ENCODE data around the gene ATP8B4.
"Not testable (repeated sequence)": the region's sequence is repeated elsewhere in the genome, so short reads cannot be mapped to it uniquely, and the experiment has no call there.

Gene ATP8B4

GRCh38 chr15:50108461-50108860 is 10.6 kb downstream of the ATP8B4 start:
- no peak for DNase-seq

DNA sequence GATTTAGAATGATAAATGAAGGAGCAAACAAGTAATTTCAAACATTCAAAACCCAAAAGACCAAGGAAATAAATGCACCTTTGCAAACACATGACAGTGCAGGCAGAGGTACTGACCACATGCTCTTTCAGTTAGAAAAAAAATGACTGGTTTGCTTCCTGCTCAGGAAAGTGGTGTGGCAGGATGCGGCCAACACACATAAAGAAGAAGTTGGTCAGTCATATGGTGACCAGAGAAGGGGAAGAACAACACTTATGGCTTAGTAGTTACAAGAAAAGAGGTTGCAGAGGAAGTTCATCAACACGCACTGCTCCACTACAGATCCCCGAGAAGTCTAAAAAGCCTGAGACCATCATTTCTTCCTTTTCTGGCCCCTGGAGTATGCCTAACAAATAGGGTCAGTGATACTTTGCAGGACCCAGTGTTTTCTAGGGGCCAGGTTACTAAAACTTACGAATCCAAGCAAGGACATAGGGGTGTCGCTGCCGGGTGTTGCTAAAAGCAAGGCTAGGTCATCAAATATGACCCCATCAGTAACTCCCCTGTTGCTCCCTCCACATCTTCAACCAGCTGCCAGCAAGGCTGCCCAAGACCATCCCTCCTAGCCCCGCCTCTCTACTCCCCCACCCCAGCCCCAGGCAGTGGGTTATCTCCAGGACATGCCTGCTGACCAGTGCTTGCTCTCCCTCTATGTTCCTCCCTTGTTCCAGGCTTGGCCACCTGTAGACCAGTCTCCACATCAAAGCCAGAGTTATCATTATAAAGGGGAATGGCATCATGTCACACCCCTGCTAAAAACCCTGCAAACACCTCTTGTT is 11.2 kb downstream of the ATP8B4 start:
- DNase-seq, result no peak

DNA sequence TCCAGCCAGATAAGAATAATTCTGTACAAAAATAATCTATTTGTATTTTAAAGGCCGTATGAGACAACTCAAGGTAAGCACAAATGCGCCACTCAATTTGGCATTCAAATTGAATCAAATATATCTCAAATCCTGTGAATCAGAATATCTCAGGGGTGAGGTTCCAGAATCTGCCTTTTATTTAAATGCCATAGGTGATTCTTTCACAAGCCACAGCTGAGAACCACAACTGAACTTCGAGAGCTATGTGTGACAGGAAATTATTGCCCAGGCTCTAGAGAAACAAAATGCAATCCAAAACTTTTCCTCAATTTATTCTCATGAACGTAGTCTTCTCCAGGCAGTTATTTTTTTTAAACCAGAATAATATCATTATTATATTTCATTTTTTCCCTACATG is 11.9 kb downstream of the ATP8B4 start:
- DNase-seq, result no peak

DNA sequence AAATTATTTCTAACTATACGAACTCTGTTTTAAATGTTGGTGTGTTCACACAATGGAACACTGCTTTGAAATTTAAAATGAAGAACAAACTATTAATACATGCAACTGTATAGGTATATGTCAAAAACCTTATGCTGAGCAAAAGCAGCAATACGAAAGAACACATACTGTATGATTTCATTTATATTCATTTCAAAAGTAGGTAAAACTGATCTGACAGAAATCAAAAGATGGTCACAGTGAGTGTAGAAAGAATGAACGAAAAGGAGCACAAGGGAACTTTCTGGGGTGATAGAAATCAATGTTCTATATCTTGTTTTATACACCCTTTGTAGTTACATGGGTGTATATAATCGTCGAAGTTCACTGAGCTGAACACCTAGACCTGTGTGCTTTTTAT is 12.6 kb downstream of the ATP8B4 start:
- no peak for DNase-seq

DNA sequence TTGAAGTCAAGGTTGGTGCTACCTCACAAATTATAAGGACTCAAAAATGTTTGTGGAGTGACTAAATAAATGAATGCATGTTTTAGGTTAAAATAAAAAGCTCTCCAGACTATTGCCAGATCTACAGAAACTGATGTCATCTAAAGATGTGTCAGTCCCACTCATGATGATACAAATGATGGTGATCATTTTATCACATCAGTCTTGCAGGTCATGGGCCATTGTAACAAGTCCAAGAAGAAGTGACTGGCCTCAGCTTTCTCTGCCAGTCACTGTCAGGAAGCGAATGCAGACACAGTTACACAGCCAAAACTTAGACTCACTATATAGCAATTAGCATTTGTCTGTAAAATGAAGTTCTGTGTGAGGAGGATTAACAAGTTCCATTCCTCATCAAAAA is 18.5 kb downstream of the ATP8B4 start:
- DNase-seq, result no peak

GRCh38 chr15:50098545-50098944 is 20.5 kb downstream of the ATP8B4 start:
- DNase-seq, result no peak

DNA sequence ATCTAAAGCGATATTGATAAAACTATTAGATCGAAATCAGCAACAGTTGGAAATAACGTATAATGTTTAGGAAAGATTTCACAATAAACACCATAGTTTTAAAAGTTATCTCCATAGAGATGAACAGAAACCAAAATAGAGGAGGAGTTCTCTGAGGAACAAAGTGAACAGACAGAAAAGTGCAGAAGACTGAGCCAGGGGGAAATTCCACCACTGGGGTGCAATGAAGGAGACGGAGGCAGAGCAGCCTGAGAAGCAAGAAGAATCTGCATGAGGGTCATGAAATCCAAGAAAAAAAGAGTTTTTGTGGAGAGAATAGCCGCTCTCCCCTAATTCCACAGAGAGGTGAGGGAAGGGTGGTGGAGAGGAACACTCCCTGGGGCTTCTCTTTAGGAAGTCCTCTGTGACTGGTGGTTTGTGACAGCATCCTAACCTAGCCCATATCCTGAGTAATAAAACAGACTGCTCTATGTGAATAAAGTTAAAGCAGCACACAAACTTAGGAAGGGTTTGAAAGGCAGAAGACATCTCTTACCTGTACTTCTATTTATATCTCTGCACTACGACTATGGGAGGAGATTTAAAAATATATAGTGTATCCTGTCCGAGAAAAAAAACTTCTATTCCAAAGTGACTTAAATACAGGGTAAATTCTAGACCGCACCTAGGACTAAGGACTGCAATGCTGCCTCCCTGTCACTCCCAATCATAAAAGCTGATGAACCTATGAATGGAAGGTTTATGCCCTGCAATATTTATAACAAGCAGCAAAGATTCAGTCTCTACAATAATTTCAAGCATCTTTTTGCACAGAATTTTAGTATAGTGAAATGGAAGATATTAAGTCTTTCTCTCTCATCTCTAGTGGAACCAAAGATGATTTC is 22.9 kb downstream of the ATP8B4 start:
- DNase-seq, result no peak

DNA sequence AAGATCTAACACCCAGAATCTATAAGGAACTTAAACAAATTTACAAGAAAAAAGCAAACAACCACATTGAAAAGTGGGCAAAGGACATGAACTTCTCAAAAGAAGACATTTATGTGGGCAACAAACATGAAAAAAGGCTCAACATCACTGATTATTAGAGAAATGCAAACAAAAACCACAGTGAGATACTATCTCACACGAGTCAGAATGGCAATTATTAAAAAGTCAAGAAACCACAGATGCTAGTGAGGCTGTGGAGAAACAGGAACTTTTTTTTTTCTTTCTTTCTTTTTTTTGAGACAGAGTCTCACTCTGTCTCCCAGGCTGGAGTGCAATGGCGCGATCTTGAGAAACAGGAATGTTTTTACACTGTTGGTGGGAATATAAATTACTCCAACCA is 29.6 kb downstream of the ATP8B4 start:
- not testable (repeated sequence) for DNase-seq

DNA sequence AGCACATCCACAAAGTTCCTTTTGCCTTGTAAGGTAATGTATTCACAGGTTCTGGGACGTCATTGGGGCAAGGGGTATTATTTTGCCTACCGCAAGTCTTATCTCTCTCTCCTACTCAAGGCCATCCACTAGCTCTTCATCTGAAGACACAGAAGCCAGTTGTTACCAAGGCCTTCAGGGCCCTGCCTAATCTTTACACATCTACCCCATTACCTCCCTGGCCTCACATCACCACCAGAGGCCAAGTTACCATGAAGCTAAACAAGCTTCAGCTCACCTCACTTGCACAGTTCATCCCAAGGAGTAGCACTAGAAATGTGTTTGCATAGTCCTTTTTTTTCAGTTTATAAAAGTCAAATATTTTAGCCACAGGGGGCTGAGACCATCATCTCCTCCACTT is 34.1 kb downstream of the ATP8B4 start:
- no peak for DNase-seq

- no peak for DNase-seq
Measured at GRCh38 chr15:50083424-50084025, 35.5 kb downstream of the ATP8B4 start.

DNA sequence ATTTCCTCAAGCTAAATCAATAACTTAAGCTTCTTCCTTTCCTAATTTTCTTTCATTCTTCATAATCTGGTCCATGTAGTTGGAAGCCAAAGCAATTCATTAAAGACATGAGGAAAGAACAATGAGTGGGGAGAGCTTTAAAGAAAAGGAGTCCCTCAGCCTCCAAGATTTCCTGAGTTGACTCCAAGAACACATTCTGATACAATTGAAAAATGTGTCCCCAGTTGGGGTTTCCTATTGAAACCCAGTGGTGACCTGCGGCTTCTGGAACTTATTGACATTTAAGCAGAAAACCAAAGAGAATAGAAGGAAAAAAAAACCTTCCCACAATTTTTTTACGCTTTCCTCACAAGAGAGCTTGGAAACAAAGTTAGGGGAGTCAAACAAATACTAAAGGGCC is 37.0 kb downstream of the ATP8B4 start:
- no peak for DNase-seq

DNA sequence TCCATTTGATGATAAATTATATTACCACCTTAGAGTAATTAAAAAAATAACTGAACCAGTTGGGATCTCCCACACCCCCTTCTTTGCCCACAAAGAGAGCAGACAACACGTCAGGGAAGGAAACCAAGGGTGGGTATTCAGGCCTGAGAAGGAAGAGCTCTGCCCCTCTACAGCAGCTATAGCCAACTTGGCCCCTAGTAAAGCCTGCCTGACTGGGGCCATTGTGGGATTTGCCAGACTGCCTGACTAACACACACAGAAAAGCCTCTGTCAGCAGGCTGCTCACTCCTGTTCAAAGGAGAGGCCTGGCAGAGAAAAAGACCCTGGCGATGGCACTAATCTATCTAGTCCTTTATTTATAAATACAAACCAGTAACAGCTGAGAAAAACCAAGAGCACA is 41.4 kb downstream of the ATP8B4 start:
- DNase-seq, result no peak

GRCh38 chr15:50077176-50077575 is 41.9 kb downstream of the ATP8B4 start:
- DNase-seq, result no peak

- DNase-seq, result no peak
Measured at GRCh38 chr15:50075319-50075718, 43.7 kb downstream of the ATP8B4 start.

GRCh38 chr15:50071551-50072258 is 47.3 kb downstream of the ATP8B4 start:
- no peak for DNase-seq

GRCh38 chr15:50068016-50068415 is 51.0 kb downstream of the ATP8B4 start:
- no peak for DNase-seq

- DNase-seq, result no peak
Measured at GRCh38 chr15:50067254-50067653, 51.8 kb downstream of the ATP8B4 start.

- DNase-seq, result no peak
Measured at GRCh38 chr15:50066666-50067065, 52.4 kb downstream of the ATP8B4 start.

DNA sequence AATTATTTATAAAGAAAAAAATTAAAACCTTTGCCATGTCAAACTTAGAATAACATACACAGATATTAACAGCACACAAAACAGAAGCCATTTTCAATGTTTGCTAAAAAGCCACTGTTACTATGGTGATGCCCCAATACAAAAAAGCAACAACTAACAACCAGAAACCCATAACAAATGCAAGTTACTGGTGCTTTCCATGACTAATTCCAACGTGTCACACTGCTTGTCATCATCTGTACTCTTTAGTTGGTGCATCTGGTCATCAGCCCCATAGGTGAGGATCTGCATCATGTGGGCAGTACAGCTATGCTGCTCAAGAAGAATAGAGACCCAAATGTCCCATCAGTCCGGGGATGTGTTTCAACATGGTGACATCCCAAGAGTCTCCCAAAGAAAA is 52.8 kb downstream of the ATP8B4 start:
- DNase-seq, result no peak

DNA sequence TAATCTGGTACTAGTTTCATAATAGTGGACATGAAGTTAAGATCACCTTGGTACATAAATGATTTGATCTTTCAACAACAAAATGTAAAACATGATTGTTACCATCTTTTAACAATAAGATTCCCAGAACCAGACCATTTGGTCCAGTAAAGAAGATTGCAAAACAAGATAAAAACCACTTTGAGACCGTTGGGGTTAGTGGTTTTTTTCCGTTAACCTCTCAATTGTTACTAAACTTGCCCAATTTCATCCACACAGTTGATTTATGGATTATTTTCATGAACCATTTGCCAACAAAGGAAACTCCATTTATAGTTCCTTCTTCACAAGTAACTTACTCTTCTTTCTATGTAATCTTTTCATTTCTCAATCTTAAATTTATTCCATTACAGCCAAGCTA is 53.8 kb downstream of the ATP8B4 start:
- DNase-seq, result no peak

- DNase-seq, result no peak
Measured at GRCh38 chr15:50064673-50065072, 54.4 kb downstream of the ATP8B4 start.

GRCh38 chr15:50063226-50063625 is 55.8 kb downstream of the ATP8B4 start:
- DNase-seq, result no peak

DNA sequence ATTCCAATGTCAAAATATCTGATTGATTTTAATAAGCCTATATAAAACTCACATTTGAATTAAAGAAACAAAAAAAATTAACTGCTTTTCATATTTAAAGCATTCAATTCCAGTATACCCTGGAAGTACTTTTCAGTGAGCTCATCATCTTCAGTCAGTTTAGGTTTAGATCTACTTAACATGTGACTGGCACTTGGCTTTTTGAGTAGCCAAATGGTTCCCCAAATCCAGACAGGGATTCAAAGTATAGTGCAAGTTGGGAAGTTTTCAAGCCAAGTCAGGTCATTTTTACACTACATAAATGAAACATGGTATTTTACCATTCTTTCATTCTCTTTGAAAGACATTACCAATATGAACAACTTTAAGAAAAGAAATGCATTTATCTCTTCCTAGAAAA is 57.5 kb downstream of the ATP8B4 start:
- DNase-seq, result no peak

Measured in kidney glomerular epithelial cell (primary cell).